DMS 273 (cell line): ENCODE measurements around the gene DAZAP1.

Experiments used
- DNase-seq: peaks from one replicate; lab custom pipeline; 2025; ENCODE audit not compliant: unreplicated experiment; lab: John Stamatoyannopoulos, UW

Gene DAZAP1

DNA sequence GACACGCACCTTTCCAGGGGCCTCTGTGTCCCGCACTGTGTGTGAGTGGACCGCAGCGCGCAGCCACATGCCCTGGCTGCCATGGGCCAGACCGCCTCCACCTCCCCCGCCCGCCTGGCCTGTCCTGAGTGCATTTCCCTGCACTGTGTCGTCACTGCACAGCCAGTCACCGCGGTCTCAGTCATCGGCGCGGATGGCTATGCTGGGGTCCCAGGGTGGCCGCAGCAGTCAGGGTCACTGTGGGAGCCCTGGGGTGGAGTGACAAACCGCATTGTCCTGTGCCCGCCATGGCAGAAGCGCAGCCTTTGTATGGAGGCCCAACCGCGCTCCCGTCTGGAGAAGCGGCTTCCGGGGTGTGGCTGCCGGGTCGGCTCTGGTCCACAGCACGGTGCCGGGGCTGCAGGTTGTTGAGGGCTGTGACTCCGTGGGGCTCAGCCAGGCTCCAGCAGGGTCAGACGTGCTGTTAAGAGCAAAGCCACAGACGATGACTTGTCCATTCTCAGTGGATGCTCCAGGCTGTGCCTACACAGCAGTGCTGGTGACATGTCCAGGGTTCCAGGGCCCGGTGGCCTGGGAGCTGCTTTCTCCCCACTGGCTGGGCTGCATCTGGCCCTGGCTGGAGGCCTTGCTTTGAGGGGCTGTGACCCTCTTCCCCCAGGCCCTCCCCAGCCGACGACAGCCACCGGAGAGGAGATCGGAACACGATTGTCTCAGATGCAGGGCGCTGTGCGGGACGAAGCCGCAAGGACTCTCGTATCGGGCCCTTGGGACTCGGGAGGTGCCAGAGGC lies 30.0 kb upstream of the DAZAP1 start:
- DNase-seq, result no peak

DNA sequence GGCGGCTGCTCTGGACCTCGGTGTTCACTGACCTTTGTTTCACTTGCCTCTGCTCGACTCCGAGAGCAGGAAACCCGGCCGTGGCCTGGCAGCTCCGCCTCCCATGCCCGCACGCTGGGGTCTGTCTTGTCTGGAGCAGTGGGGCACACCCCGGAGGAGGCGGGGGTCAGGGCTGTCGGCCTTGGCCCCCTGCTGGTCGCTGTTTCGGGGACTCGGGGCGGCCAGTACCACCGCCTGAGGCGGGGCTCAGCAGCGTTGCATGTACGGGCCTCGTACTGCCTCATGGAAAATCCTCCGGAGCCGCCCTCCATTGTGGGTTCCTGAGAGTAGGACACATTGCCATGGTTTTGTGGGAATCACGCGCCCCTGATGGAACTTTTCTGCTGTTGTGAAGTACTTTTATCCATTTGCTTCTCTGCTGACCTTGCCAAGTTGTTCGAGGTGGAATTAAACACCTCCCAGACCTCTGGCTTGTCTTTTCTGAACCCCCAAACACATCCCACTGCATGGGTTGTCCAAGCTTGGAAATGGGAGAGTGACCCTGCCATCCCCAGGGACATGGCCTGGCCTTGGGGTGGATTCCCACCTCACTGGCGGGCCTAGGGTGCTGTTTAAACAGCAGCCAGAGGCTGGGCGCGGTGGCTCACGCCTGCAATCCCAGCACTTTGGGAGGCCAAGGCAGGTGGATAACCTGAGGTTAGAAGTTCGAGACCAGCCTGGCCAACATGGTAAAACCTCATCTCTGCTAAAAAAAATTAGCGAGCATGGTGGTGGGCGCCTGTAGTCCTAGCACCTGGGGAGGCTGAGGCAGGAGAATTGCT lies 29.2 kb upstream of the DAZAP1 start:
- DNase-seq, result no peak

DNA sequence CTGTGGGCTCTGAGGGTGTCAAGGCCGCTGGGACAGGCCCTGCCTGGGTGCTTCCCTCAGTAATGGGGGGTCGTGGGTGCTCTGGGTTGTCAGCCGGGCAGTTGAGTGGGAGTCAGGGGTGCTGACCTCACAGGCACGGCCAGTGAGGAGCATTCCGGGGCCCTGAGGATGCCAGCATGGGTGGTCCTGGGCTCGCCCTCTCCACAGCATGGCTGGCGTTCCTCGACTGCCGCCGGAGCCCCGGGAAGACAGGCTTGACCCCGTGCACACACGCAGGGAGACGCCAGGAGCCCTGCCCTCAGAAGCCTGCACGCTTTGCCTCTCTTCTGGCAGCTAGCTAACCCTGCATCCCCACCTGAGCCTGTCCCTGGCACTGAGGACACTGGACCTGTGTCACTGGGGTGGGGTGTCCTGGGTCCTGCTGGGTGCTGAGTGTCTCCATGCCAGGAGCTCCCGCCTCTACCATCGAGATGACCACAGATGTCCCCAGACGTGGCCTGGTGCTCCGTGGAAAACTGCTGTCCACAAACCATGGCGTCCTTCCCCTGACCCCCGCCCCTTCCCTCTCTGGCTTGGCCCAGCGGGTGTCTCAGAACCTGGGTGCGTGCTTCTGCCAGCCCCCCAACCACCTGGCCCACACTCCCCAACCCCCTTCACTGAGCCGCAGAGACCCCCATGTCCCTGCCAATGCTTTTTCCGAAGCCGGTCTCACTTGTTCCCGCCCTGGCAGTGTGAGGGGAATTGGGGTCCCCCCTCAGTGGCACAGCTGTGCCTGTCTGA lies 28.1 kb upstream of the DAZAP1 start:
- no peak for DNase-seq

DNA sequence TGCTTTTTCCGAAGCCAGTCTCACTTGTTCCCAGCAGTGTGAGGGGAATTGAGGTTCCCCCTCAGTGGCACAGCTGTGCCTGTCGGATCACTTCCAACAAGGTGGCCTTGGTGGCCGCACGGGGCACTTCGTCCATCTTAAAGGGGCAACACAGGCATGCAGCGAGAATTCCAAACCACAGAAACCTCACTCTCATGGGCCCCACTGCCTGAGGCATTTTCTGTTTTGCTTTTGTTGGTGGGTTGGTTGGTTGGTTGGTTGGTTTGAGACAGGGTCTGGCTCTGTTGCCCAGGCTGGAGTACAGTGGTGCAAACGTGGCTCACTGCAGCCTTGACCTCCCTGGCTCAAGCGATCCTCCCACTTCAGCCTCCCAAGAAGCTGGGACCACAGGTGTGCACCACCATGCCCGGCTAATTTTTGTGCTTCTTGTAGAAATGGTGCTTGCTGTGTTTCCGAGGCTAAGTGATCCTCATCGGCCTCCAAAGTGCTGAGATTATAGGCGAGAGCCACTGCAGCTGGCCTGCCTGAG lies 27.4 kb upstream of the DAZAP1 start:
- DNase-seq, result no peak

DNA sequence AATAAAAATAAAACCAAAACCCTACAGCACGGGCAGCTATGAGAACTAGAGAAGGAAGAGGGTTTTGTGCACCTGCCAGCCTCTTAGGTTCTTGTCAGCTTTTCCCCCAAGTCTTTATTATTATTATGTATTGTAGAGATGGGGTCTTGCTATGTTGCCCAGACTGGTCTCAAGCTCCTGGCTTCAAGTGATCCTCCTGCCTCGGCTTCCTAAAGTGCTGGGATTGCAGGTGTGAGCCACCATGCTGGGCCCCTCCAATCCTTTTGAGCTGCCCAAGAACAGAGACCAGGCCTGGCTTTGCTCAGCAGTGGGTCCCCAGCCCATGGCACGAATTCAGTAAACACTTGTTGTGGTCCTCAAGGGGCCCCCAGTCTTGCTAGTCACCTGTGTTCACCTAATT lies 25.1 kb upstream of the DAZAP1 start:
- DNase-seq, result no peak

DNA sequence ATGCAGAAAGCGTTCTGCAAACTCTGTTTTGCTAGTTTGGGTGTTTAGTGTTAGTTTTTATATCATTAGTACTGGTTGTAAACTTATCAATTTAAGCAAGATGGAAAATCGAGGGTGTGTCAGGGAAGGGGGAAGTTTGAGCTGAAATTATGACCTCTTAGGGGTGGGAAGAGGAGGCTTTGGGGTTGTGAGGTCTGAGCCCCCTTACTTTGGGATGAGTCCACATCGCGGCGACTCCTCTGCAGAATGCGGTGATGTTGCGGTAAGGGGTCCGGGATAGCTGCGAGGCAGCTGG lies 24.4 kb upstream of the DAZAP1 start:
- DNase-seq, result no peak

DNA sequence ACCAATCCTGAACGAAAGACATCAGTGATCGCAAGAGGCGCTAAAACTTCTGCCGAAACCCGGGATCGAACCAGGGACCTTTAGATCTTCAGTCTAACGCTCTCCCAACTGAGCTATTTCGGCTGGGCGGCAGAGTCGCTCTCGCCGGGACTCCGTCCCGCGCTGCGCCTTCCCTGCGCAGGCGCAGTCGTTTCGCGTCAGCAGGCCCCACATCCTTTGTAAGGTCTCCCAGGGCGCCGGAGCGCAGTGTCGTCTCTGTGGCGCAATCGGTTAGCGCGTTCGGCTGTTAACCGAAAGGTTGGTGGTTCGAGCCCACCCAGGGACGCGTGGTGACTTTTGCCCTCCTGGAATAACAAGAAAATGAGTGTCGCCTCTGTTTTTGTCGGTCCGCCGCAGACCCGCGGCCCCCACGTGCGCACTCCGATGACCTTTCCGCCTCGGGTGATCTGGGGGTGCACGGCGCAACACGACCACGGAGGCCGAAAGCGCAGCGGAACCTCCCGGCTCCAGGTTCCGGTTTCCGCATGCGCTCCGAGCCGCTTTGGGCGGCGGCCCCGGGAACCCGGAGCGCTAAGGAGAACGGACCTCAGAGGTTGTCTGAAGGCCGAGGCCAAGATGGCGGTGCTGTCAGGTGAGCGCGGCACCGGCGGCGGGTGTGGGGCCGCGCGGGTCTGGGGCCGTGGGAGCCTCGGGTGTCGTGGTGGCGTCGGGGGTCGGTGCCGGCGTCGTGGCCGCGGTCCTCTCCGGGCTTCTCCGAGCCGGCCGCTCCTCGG lies 23.9 kb upstream of the DAZAP1 start, which contains the start of gene NDUFS7:
Gene NDUFS7, plus strand, starts transcription at position 596 of the 773 bp plus-strand sequence. Its CDS starts 20 bp downstream, at position 616.
- peak; percentile 96 for DNase-seq

DNA sequence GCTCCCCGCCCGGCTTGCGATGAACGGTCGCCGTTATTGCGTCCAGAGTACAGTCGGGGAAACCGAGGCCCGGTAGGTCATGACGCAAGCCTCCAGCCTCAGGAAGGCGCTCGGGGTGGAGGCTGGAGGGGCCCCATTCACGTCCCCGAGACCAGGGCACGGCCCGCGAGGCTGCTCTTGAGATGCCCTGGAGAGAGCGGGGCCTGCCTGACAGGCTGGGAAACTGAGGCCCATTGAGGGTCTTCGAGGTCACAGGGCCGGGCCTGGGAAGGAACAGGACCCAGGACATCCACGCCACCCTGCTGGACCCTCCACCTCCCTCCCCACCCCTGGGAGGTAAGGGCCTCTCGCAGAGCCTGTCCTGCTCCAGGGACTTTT lies 23.3 kb upstream of the DAZAP1 start:
- no peak for DNase-seq

DNA sequence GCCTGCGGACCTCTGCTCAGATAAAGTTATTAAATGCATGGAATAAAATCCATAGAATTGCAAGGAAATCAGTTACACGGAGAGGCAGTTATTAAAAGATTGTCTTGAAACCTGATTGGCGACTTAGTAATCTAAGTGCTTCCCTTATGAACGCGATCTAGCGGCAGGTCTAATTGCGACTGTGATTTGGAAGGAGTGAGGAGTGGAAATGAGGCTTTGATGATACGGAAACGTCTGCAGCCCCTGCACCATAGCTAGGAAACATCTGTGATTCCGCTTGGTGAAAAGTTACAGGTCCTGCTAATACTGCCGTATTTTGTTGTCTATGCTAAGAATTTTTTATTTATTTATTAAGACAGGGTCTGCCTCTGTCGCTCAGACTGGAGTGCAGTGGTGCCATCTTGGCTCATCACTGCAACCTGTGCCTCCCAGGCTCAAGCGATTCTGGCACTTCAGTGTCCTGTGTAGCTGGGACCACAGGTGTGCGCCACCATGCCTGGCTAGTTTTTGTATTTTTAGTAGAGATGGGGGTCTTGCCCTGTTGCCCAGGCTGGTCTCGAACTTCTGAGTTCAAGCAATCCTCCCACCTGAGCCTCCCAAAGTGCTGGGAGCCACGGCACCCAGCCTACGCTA lies 22.8 kb upstream of the DAZAP1 start:
- DNase-seq, result peak; percentile 45

DNA sequence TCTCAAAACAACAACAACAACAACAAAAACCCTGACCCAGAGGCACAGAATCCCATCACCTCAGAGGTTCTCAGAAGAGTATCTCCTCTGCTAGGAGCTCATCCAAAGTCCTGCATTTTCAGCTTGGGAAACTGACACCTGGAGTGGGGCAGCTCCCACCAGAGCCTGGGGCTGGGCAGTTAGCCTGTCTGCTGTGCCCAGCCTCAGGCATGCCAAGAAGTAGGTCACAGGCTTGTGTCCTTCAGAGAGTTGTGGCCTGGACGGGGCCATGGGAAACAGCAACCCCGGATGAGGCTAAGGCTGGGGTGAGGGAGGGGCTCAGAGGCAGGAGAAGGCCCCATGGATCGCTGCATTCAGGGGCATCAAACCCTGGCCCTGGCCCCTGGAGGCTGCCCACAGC lies 21.6 kb upstream of the DAZAP1 start:
- no peak for DNase-seq

DNA sequence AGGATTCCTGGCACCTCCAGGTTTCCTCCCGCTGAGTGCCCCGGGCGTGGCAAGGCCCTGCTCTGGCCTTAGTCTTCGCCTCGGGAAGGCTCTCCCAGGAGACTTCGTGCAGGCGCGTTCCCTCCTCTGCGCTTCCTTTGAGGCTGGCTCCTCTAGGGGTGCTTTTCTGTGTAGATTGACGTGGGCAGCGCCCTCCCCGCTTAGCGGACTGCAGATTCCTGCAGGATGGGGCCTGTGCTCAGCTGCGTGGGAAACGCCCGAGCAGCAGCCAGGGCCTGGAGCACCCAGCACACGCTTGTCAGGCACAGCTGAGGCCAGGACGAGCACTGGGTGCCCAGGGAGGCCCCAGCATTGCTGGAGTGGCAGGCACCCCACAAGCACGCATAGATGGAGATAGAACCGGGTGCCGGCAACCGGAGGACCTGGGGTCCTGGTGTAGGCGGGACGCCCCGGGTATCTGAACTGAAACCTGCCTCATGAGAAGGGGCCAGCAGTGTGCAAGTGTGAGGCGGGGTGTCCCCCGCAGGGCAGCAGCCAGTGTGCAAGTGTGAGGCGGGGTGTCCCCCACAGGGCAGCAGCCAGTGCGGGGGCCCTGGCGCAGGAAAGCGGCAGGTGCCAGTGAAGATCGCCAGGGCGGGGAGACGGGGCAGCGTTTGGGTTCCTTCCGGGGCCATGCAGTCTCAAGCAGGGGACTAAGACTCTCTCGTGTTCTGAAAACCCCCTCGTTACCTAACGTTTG lies 20.3 kb upstream of the DAZAP1 start:
- no peak for DNase-seq

DNA sequence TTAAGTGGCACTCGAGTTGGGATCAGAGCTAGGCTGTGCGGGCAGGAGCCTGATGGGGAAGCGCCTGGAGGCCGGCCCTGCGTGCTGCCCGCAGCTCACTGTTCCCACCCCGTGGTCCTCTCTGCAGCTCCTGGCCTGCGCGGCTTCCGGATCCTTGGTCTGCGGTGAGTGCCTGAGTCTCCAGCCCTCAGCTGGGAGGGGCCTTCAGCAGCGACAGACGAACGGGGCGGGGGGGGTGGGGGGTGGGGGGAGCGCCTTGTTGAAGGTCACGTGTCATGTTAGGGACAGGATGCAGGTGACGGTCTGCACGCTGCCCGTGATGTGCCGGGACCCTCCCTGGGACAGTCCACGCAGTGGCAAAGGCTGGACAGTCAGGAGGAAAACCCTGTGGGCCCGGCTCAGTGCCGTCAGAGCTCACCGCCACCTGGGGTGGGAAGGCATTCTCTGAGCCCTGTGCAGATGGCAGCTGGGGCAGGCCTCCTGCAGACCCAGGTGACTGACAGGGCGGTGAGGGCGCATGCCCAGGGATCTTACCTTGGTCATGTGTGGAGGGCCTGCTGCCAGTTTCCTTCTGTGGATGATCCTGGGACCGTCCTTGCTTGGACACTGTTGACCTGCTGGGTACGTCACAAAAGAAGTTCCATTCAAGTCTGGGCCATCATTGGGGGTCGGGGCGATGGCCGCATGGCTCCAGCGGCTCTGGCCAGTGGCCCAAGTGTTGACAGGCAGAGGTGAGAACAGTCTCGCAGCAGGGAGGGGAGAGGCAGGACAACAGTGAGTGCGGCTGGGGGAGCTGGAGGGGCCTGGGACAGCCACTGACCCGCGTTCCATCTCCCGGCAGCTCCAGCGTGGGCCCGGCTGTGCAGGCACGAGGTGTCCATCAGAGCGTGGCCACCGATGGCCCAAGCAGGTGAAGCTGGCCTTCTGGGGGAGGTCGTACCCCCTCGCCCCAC lies 19.4 kb upstream of the DAZAP1 start:
- no peak for DNase-seq

DNA sequence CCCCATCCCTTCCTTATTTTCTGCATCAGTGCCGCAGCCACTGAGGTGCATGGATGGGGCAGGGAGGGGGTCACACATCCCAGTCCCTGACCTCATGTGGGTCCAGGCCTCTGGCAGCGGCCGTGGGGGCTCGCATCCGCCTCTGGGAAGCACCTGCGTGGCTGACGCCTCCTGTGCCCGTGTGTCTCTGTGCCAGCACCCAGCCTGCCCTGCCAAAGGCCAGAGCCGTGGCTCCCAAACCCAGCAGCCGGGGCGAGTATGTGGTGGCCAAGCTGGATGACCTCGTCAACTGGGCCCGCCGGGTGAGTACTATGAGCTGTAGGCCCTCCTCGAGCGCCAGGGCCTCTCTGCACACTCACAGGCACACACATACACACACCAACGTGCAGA lies 18.8 kb upstream of the DAZAP1 start:
- DNase-seq, result no peak

DNA sequence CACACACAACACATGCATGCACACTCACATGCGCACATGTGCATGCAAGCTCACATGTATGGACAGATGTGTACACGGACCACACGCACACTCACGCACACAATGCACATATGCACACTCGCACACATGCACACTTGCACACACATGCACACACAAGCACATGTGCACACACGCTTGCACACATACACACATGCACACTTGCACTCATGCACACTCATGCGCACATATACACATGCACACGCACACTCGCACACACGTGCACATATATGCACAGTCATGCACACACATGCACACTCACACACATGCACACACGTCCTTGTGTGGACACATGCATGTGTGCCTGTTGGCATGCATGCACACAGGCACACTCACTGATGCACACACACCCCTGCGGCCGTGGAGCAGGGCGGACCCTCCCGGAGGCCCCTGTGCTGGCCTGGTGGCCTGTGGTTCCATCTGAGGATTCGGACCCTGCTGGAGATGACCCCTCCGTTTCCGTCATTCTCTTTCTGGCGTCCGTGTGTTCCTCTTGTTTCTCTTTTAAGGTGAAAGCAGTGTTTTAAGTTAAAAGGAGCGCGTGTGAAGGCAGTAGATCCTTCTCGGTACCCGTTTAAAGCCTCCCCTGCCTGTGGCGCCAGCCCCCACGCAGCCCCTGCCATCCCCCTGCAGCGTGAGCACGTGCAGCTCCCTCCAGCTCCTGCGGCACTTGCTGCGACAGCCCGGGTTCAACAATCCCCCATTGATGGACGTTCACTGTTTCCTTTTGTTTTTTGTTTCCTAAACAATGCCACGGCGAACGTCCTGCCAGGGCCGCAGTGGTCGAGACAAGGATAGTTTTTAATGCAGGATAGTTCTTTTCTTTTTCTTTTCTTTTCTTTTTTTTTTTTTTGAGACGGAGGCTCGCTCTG lies 18.1 kb upstream of the DAZAP1 start:
- no peak for DNase-seq

DNA sequence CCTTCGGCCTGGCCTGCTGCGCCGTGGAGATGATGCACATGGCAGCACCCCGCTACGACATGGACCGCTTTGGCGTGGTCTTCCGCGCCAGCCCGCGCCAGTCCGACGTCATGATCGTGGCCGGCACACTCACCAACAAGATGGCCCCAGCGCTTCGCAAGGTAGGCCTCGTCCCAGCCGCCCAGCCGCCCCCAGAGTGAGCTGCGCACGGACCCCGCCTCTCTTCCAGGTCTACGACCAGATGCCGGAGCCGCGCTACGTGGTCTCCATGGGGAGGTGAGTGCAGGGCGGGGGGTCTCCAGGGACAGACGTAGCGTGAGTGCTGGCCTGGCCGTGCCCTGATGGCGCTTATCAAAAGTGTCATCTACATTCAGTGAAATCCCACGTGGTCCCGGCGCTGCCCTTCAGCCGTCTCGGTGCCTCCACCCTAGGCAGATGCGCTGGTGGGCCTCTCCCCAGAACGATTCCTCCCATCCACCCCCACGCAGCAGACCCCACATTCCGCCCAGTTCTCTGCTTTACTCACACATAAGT lies 16.4 kb upstream of the DAZAP1 start:
- DNase-seq, result no peak

DNA sequence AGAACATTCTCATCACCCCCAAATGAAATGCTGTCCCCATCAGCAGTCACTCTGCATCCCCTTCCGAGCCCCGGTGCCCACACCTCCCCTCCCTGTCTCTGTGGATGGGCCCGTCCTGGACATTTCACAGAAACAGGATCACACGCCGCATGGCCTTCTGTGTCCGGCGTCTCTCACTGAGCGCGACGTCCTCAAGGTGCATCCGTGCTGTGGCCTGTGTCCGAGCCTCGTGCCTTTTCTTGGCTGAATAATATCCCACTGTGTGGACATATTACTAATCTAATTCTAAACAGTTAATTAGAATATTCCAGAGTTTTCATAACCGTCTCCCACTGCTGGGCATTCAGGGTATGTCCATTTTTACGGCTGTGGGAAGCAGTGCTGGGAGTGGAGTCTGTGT lies 15.0 kb upstream of the DAZAP1 start:
- no peak for DNase-seq

DNA sequence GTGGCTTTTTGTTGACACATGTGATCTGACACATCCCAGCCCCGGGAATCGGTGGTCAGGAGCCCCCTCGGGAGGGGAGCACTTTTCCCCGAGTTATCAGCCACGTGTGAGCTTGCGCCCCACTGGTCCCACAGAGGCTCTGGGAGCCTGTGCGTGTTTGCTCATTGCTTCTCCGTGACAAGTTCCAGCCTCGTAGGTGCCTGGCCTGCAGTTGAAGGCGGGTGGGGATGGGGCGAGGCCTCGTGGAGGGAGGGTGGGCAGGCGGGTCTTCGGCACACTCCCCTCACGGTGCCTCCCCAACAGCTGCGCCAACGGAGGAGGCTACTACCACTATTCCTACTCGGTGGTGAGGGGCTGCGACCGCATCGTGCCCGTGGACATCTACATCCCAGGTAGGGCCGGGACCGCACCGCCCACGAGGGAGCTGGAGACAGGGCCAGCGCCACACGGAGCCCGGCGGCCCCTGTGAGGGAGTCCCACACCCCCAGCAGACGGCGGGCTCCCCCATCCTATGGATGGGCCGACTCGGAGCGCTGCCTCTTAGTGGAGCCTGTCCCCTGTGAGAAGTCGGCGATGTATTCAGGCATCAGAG lies 14.4 kb upstream of the DAZAP1 start:
- no peak for DNase-seq
